Measurements from ENCODE around the gene ZMYND8. TPM values are rescaled to one million over a fixed set of nuclear protein-coding genes. Genes with fewer than 3 reads are reported as not detected.
"Not testable (repeated sequence)": the region's sequence is repeated elsewhere in the genome, so short reads cannot be mapped to it uniquely, and the experiment has no call there.

Gene ZMYND8
- total and polyA plus RNA-seq, 2 of the 4 experiments (the other 2 are of a cell fraction): 24.0 to 28.2 TPM

GRCh38 chr20:47307569-47307968 lies 48.9 kb downstream of the ZMYND8 start:
- H3K18ac ChIP-seq (ENCODE audit: low read depth, low read length); ATAC-seq (ENCODE audit: low read depth); CTCF ChIA-PET; H2BK120ac ChIP-seq (ENCODE audit: low read depth, low read length); H2BK5ac ChIP-seq (ENCODE audit: low read depth, low read length, poor library complexity, severe bottlenecking); in situ Hi-C loops (cut with MboI; ENCODE audit: low sequenced_read_pairs); H3K23ac ChIP-seq (ENCODE audit: low read depth, low read length); dilution Hi-C loops (cut with HindIII; ENCODE audit: low sequenced_read_pairs, unreplicated experiment); H3K27me3 ChIP-seq (ENCODE audit: control insufficient read depth, insufficient read depth, low read length); H2AK9ac ChIP-seq (replicated peaks; ENCODE audit: low read depth, low read length, poor library complexity); DNase-seq; H3K4ac ChIP-seq (ENCODE audit: low read depth, low read length); H4K20me1 ChIP-seq (ENCODE audit: insufficient read depth, low read length); H4K8ac ChIP-seq (ENCODE audit: low read depth in 2 of 2, low read length in 2 of 2); BruUV-seq (replicated peaks); H2AFZ ChIP-seq (replicated peaks; ENCODE audit: low read length, poor library complexity); H2BK20ac ChIP-seq (ENCODE audit: low read depth, low read length); H4K5ac ChIP-seq (ENCODE audit: low read depth, low read length); H3K56ac ChIP-seq (ENCODE audit: extremely low read depth, insufficient read depth, low read length); H4K91ac ChIP-seq (ENCODE audit: insufficient read depth, low read depth, low read length); H3K9ac ChIP-seq (ENCODE audit: low read depth, low read length); H3K9me3 ChIP-seq (ENCODE audit: control insufficient read depth, insufficient read depth, low read length); H3K4me3 ChIP-seq (ENCODE audit: insufficient read depth, low read depth, low read length); H2AK5ac ChIP-seq (ENCODE audit: low read depth, low read length); H3K14ac ChIP-seq (replicated peaks; ENCODE audit: low read depth, low read length); H3K27ac ChIP-seq (ENCODE audit: insufficient read depth, low read length); H3K4me2 ChIP-seq (ENCODE audit: low read depth, low read length); H2BK15ac ChIP-seq (ENCODE audit: low read depth, low read length); intact Hi-C loops (cut with micrococcal nuclease): not testable (repeated sequence)
- POLR2A ChIA-PET (ENCODE audit: unreplicated experiment): interaction anchor here (0.7 kb wide), 1 partner anchor 59 kb away, joined by 3 read pairs; no protein-coding TSS in a partner anchor
- Histone ChIP-seq H3K79me1 (ENCODE audit: low read depth in 1 of 2, low read length in 2 of 2) (peaks cover 61 to 81% of the 10 kb centered on the region in 2 experiments), H3K36me3 (ENCODE audit: control insufficient read depth, insufficient read depth, low read length) (peaks cover 22% of the 10 kb centered on the region), H3K4me1 (ENCODE audit: control insufficient read depth, insufficient read depth, low read length) (peaks cover 14% of the 10 kb centered on the region), H3K9me1 (ENCODE audit: insufficient read depth, low read length) (peaks cover 22% of the 10 kb centered on the region)
- WGBS, 2 experiments (ENCODE audit: extremely low coverage in 2 of 2, insufficient read length in 1 of 2): no CpG with 5 or more reads among the region's 9 CpGs

Measured in IMR-90 (cell line).